GM12801 (cell line): ENCODE data around the gene TLX2.

Experiments used
- TF ChIP-seq, protein P1 (sequence below): IDR thresholded peaks from one replicate; pipeline ENCODE4 v1.5.1; 2011; ENCODE audit warnings: control low read depth; ENCODE audit not compliant: insufficient read length; ENCODE audit errors: extremely low read depth

The TLX2 gene

DNA sequence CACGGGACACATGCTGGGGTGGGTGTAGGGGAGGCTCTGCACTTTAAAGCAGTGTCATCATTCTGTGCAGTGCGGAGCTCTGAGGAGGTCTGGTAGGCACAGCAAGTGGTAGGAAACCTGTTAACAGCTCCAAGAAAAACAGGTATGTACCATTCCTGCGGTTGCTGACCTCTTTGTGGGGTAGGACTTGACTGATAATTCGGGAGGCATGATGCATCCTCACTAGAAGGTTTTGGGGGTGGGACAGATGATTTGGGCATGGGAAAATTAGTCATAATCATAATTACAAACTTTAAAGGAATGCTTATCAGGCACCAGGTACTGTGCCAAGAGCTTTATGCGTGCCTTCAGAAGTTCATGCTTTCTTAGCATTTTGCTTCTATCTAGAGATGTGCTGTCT is 50.0 kb downstream of the TLX2 start:
- TF ChIP-seq, protein P1, sequence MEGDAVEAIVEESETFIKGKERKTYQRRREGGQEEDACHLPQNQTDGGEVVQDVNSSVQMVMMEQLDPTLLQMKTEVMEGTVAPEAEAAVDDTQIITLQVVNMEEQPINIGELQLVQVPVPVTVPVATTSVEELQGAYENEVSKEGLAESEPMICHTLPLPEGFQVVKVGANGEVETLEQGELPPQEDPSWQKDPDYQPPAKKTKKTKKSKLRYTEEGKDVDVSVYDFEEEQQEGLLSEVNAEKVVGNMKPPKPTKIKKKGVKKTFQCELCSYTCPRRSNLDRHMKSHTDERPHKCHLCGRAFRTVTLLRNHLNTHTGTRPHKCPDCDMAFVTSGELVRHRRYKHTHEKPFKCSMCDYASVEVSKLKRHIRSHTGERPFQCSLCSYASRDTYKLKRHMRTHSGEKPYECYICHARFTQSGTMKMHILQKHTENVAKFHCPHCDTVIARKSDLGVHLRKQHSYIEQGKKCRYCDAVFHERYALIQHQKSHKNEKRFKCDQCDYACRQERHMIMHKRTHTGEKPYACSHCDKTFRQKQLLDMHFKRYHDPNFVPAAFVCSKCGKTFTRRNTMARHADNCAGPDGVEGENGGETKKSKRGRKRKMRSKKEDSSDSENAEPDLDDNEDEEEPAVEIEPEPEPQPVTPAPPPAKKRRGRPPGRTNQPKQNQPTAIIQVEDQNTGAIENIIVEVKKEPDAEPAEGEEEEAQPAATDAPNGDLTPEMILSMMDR, result no peak

GRCh38 chr2:74566076-74566753 is 52.0 kb downstream of the TLX2 start:
- TF ChIP-seq, protein P1, result no peak

GRCh38 chr2:74566754-74567085 is 52.5 kb downstream of the TLX2 start:
- TF ChIP-seq, protein P1, result no peak
